ENCODE measurements around the gene KYNU.
"Not testable (repeated sequence)": the region's sequence is repeated elsewhere in the genome, so short reads cannot be mapped to it uniquely, and the experiment has no call there.

Gene KYNU

DNA sequence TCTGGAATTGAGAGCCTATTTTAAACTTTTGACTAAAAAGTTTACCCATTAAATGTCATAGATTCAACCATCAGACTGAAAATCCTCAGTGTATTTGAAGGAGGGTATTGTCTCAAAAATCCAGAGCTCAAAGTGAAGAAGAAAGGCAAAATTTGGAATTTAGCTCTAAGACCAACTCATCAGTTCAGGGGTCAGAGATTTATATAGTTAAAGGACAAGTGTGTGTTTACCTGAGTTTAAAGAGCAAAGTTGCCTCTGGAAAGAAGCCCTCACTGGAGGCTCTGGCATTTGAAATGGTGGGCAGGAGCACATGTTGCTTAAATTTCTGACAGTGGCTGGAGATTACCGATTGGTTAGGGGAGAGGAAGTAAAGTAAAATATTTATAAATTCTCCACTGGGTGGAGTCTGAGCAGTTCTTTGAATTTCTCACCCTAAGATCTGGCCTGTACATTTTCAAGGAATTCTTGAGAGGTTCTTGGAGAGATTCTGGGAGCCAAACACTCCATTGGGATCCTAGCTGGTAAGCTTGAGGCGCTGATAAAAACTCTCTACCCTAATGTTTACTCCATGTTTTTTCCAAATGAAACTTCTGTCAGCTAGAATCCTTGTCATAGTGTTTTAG lies at the start of gene KYNU:
KYNU (plus strand) TSS at position 449 of the 623 bp plus-strand sequence. CDS start 7,704 bp downstream, outside the sequence.
- no peak for DNase-seq (ENCODE audit: low read depth in 2 of 2)

- DNase-seq (ENCODE audit: low read depth in 2 of 2): no peak
Measured at GRCh38 chr2:142834021-142834420, 43.4 kb upstream of the KYNU start.

DNA sequence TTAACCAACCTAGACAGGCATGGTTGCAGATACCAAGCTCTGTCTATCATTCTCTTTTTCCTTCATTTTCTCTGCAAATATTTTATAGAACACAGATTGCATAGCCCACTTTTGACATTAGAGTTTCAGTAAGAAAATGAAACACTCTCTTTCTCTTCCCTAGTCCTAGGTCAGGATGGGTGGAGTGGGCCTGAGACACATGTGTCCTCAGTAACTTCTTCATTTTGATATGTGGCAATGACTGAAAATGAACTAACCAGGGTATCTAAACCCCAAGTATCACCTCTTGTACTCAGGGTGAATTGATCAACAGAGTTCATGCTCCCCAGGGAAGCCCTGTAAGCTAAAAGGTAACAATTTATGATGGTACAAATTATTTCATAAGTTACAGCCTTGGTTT lies 37.0 kb upstream of the KYNU start:
- no peak for DNase-seq (ENCODE audit: low read depth in 2 of 2)

DNA sequence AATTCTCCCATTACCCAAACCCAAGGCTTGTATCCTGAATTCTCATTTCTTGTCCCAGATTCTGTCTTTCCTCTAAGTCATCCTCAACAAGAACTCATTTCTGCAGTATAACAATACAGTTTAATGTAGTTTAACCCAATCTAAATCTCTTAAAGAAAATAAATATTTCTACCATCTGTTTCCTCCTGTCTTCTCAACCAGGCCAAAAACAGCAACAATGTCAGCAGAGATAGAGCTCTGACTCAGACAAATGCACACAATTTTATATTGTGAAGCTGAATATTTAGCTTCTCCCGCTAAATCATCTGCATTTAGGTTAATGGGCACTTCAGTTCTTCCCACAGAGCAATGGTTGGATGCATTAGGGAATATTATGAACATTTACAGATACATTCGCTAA lies 35.7 kb upstream of the KYNU start:
- DNase-seq (ENCODE audit: low read depth in 2 of 2): no peak

- DNase-seq (ENCODE audit: low read depth in 2 of 2): no peak
Measured at GRCh38 chr2:142842369-142842768, 35.1 kb upstream of the KYNU start.

GRCh38 chr2:142843731-142844130 lies 33.7 kb upstream of the KYNU start:
- no peak for DNase-seq (ENCODE audit: low read depth in 2 of 2)

- DNase-seq (ENCODE audit: low read depth in 2 of 2): no peak
Measured at GRCh38 chr2:142848023-142848606, 29.3 kb upstream of the KYNU start.

- no peak for DNase-seq (ENCODE audit: low read depth in 2 of 2)
Measured at GRCh38 chr2:142849820-142850219, 27.6 kb upstream of the KYNU start.

DNA sequence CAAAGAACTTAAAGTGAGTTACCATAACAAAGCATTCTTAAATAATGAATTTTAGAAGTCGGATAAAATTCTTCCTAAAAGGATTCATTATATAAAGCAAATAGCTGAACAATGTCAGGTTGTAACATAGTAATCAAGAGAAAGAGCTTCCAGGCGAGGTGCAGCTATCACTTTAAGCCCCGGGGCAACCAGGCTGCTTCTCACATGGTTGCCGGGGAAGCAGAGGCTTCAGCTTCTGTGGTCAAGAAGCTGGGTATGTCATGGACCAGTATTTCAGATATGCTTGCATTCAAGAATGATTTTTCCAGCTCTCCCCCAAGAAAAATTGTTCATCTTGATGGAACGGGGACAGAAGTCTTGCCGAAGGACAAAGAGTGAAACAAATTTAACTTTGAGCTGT lies 23.6 kb upstream of the KYNU start:
- no peak for DNase-seq (ENCODE audit: low read depth in 2 of 2)

- DNase-seq (ENCODE audit: low read depth in 2 of 2): no peak
Measured at GRCh38 chr2:142857256-142858164, 20.0 kb upstream of the KYNU start.

DNA sequence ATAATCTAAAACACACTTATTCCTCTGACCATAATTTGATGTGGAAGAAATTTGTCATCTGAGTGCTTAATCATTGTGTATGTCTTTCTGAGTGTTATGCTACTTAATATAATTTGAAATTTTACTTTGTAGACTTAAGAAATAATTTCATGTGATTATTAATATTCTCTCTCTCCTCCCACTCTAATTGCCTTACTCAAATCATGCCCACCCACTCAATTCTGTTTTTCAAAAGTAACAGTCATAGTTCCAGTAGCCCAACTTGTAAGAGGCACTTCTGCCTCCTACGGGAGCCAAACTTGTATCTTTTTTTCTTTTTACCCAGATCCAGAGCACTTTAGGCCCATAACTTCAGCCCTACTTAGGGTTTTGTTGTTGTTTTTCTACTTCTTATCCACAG lies 18.5 kb upstream of the KYNU start:
- DNase-seq (ENCODE audit: low read depth in 2 of 2): no peak

- no peak for DNase-seq (ENCODE audit: low read depth in 2 of 2)
Measured at GRCh38 chr2:142862299-142862698, 15.2 kb upstream of the KYNU start.

- no peak for DNase-seq (ENCODE audit: low read depth in 2 of 2)
Measured at GRCh38 chr2:142862847-142863246, 14.6 kb upstream of the KYNU start.

GRCh38 chr2:142863485-142863961 lies 13.9 kb upstream of the KYNU start:
- DNase-seq (ENCODE audit: low read depth in 2 of 2): no peak

DNA sequence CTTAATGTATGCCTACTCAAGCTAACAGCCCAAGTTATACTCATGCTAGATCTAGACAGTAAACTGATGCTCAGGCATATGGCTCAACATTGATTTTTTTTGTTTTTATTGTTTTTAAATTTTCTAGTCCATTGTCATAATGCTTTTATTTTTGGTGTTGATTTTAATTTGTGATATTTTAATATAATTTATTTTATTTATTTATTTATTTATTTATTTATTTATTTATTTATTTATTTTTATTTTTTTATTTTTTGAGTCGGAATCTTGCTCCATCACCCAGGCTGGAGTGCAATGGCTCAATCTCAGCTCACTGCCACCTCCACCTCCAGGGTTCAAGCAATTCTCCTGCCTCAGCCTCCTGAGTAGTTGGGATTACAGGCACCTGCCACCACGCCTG lies 12.9 kb upstream of the KYNU start:
- not testable (repeated sequence) for DNase-seq (ENCODE audit: low read depth in 2 of 2)

GRCh38 chr2:142865924-142866323 lies 11.5 kb upstream of the KYNU start:
- no peak for DNase-seq (ENCODE audit: low read depth in 2 of 2)

DNA sequence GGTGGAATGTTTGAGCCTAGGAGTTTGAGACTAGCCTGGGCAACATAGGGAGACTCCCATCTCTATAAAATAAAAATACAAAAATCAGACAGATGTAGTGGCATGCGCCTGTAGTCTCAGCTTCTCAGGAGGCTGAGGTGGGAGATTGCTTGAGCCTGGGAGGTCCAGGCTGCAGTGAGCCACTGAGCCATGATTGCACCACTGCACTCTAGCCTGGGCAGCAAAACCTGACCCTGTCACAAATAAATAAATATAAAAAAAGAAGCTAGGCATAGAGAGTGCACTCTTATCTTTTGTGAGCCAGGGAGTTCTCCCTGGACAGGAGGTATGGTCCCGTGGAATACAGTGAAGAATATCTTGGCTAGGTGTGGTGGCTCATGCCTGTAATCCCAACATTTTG lies 11.0 kb upstream of the KYNU start:
- DNase-seq (ENCODE audit: low read depth in 2 of 2): no peak

- DNase-seq (ENCODE audit: low read depth in 2 of 2): no peak
Measured at GRCh38 chr2:142867136-142867535, 10.3 kb upstream of the KYNU start.

DNA sequence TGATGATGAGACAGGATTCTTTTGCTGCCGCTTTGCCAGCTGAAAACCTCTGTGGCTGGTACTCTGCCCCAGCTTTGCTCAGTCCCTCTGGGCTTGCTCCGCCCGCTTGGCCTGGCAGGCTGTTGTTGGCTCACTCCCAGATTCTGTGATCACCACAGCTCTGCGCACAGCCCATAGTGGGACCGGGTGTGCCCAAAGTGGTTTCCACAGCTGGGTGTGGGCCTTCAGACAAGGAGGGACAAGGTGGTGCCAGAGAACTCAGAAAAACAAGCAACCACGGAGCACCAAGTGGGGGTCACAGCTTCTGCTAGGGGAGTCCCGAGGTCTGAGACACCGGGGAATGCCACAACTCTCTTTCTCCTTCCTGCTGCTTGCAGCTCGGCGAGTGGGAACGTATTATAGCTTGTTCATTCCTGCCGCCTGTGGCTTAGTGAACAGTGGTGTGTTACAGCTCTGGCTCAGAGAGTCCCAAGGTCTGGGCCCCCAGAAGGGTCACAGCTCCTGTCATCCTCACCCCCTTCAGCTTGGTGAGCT lies 9.2 kb upstream of the KYNU start:
- DNase-seq (ENCODE audit: low read depth in 2 of 2): no peak

- not testable (repeated sequence) for DNase-seq (ENCODE audit: low read depth in 2 of 2)
Measured at GRCh38 chr2:142869065-142869460, 8.4 kb upstream of the KYNU start.

DNA sequence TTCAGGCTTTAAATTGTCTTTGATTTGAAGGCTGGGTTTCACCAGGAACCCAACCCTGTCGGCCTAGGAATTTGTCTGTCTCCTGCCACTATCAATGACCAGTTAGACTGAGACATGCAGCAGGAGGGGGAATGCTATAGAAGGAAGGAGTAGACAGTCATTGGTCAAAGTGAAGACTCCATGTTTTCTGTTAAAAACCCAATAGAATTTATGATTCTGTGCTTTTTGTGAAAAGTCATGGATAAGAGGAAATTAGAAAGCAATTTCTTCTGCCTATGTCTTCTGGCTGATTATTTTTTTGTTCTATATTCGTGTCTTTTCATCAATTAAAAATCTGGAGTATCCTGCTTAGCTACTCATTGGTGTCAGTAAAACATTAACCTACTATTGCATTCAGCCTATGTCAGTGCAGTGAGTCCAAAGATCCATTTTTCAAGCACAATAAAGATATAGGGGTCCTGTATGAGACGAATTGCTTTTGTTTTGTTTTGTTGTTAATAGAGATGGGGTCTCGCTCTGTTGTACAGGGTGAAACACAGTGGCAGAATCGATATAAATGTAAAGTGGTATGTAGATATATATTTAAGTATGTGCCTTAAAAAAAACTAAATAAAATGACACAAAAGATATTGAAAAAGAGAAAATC lies 7.9 kb upstream of the KYNU start:
- DNase-seq (ENCODE audit: low read depth in 2 of 2): no peak

DNA sequence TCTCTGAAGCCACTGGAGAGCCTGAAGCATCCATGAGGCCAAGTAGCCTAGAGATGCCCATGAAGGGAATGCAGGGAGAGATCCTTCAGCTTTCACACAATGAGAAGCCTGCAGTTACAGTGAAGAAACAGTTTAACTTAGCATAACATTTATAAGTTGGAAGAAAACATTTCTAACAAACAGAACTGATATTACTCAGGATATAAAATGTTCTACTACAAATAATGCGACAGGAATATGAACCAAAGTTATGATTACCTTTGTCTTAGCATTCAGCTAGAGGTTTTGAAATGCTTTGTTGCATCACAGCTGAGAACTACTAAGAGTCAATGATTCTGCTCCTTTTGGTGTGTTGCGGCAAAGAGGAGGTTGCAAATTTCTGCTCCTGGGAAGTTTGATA lies 6.9 kb upstream of the KYNU start:
- no peak for DNase-seq (ENCODE audit: low read depth in 2 of 2)
